HCT116 (cell line): ENCODE measurements around the gene IL1RAPL1. TPM values are rescaled to one million over a fixed set of nuclear protein-coding genes. Genes with fewer than 3 reads are reported as not detected.

Source experiments
- ATAC-seq: fragments of 200-7000 bp; cut with Tn5 transposase; 2 replicates; pipeline ENCODE4 v1.9.1; 2020; ENCODE audit warnings: mild to moderate bottlenecking, moderate library complexity
- BruUV-seq: library from RNA; stranded (reverse); fragments of 400-500 nt; replicated peaks from 2 replicates; lab custom pipeline; 2021; lab: Mats Ljungman, UMichigan
- CTCF ChIA-PET: fragments of 300-600 bp; sonication (Branson Sonifier 250); formaldehyde crosslinking; loops from one replicate; lab custom pipeline; 2021; ENCODE audit warnings: antibody characterized with exemption; lab: Charles Lee
- POLR2A ChIA-PET: fragments of 300-600, 350-600 bp; sonication (Branson Sonifier 250); formaldehyde crosslinking; loops from one replicate; lab custom pipeline; 2021; ENCODE audit warnings: antibody characterized with exemption; lab: Charles Lee
- RAD21 ChIA-PET, 2 experiments: fragments of 300-600 bp; sonication (Branson Sonifier 250); formaldehyde crosslinking; loops; one replicate each; lab custom pipeline; 2023; ENCODE audit warnings: low total read pairs in 2 of 2; ENCODE audit not compliant: uncharacterized antibody in 2 of 2, unreplicated experiment in 2 of 2, low non-redundant PET in 1 of 2; lab: Charles Lee
- DNase-seq: peaks from one replicate; pipeline ENCODE4 v3.0.0-alpha.2; 2010; ENCODE audit warnings: low read depth, low spot score
- H2AFZ ChIP-seq: fragments of 200-600 bp; shearing (Covaris generic), sonication (generic); 2 replicates; pipeline ENCODE4 v1.6.1; 2017; ENCODE audit warnings: low read depth, mixed run types, mixed read lengths, antibody characterized with exemption, low read length; ENCODE audit not compliant: poor library complexity, severe bottlenecking
- H3K27ac ChIP-seq: 2 replicates; pipeline ENCODE4 v1.5.1; 2012; ENCODE audit warnings: low read depth, low read length
- H3K27me3 ChIP-seq: fragments of 200-600 bp; sonication (generic); 2 replicates; pipeline ENCODE4 v1.6.1; 2016; ENCODE audit warnings: mixed run types, low read length, mixed read lengths; ENCODE audit not compliant: insufficient read depth
- H3K36me3 ChIP-seq, 2 experiments: fragments of 200-500 bp in 1 of 2; fragments of 200-600 bp in 1 of 2; sonication (Bioruptor generic) in 1 of 2; sonication (generic) in 1 of 2; 2 replicates each; pipeline versions ENCODE4 v1.5.1 to v1.6.1; 2014 to 2016; ENCODE audit warnings: low read length in 2 of 2, inconsistent platforms in 1 of 2, mixed read lengths in 1 of 2, mixed run types in 1 of 2; ENCODE audit not compliant: insufficient read depth in 2 of 2, control insufficient read depth in 1 of 2
- H3K4me1 ChIP-seq, 2 experiments: fragments of 200-600 bp in 1 of 2; sonication (generic) in 1 of 2; 2 replicates each; pipeline versions ENCODE4 v1.5.1 to v1.6.1; 2012 to 2017; ENCODE audit warnings: low read length in 2 of 2, inconsistent platforms in 1 of 2, mild to moderate bottlenecking in 1 of 2, mixed read lengths in 1 of 2, mixed run types in 1 of 2, moderate library complexity in 1 of 2; ENCODE audit not compliant: insufficient read depth in 2 of 2, control insufficient read depth in 1 of 2
- H3K4me2 ChIP-seq: fragments of 200-600 bp; sonication (generic); 2 replicates; pipeline ENCODE4 v1.6.1; 2017; ENCODE audit warnings: mixed run types, low read length, mixed read lengths
- H3K4me3 ChIP-seq, 2 experiments: fragments of 200-600 bp in 1 of 2; sonication (generic) in 1 of 2; replicated peaks in 1 of 2; 2 replicates each; pipeline ENCODE4 v1.5.1; 2011 to 2016; ENCODE audit warnings: low read length in 2 of 2, control low read depth in 1 of 2, low read depth in 1 of 2, mild to moderate bottlenecking in 1 of 2, mixed read lengths in 1 of 2, mixed run types in 1 of 2
- H3K79me2 ChIP-seq: fragments of 200-600 bp; sonication (generic); 2 replicates; pipeline ENCODE4 v1.6.1; 2017; ENCODE audit warnings: mild to moderate bottlenecking, mixed run types, low read length, moderate library complexity, mixed read lengths; ENCODE audit not compliant: insufficient read depth
- H3K9ac ChIP-seq: fragments of 200-600 bp; sonication (generic); 2 replicates; pipeline ENCODE4 v1.6.1; 2016; ENCODE audit warnings: low read length, mixed read lengths
- H3K9me2 ChIP-seq: fragments of 200-600 bp; sonication (generic), shearing (Covaris generic); 2 replicates; pipeline ENCODE4 v1.6.1; 2017; ENCODE audit warnings: mixed run types, mild to moderate bottlenecking, moderate library complexity; ENCODE audit not compliant: insufficient read depth
- H3K9me3 ChIP-seq, 2 experiments: fragments of 200-500 bp in 1 of 2; fragments of 200-600 bp in 1 of 2; sonication (Bioruptor generic) in 1 of 2; sonication (generic) in 1 of 2; 2 replicates each; pipeline ENCODE4 v1.6.1; 2014 to 2017; ENCODE audit warnings: low read length in 2 of 2, mixed read lengths in 2 of 2, inconsistent platforms in 1 of 2, low read depth in 1 of 2, mild to moderate bottlenecking in 1 of 2, mixed run types in 1 of 2, moderate library complexity in 1 of 2; ENCODE audit not compliant: control insufficient read depth in 1 of 2, insufficient read depth in 1 of 2
- H4K20me1 ChIP-seq: fragments of 200-600 bp; sonication (generic), shearing (Covaris generic); 2 replicates; pipeline ENCODE4 v1.6.1; 2017; ENCODE audit warnings: mixed run types, mild to moderate bottlenecking, moderate library complexity; ENCODE audit not compliant: insufficient read depth
- ELF1 ChIP-seq: IDR thresholded peaks from 2 replicates; pipeline ENCODE4 v1.6.1; 2012; ENCODE audit warnings: low read depth, borderline replicate concordance
- POLR2AphosphoS5 ChIP-seq: IDR thresholded peaks from 2 replicates; pipeline ENCODE4 v1.6.1; 2011; ENCODE audit warnings: mild to moderate bottlenecking, low read depth, low read length, moderate library complexity
- SIN3A ChIP-seq: IDR thresholded peaks from 2 replicates; pipeline ENCODE4 v1.6.1; 2012; ENCODE audit warnings: low read depth
- SP1 ChIP-seq: IDR thresholded peaks from 2 replicates; pipeline ENCODE4 v1.6.1; 2012; ENCODE audit warnings: low read depth
- SRF ChIP-seq: IDR thresholded peaks from 2 replicates; pipeline ENCODE4 v1.6.1; 2012; ENCODE audit warnings: low read depth
- TCF7L2 ChIP-seq: IDR thresholded peaks from 2 replicates; pipeline ENCODE4 v1.7.0; 2011; ENCODE audit warnings: borderline replicate concordance, inconsistent platforms; ENCODE audit not compliant: insufficient read depth, insufficient read length; ENCODE audit errors: extremely low read depth
- YY1 ChIP-seq: IDR thresholded peaks from 2 replicates; pipeline ENCODE4 v1.6.1; 2011; ENCODE audit warnings: low read length, low read depth, moderate library complexity, mild to moderate bottlenecking; ENCODE audit not compliant: insufficient replicate concordance; ENCODE audit errors: extremely low read depth
- ZNF274 ChIP-seq: fragments of 200-500 bp; sonication (Bioruptor generic); IDR thresholded peaks from 2 replicates; pipeline ENCODE4 v1.6.1; 2014; ENCODE audit warnings: mild to moderate bottlenecking, low read depth, low read length, inconsistent platforms
- intact Hi-C: fragments of 100-400 bp; cut with micrococcal nuclease; formaldehyde crosslinking; loops from 2 replicates; pipeline ENCODE4 v1.10.0; 2022
- total RNA-seq: library from RNA; stranded (reverse); gene quantifications from one replicate; pipeline ENCODE4 v1.2.1, GENCODE V29; 2021; ENCODE audit not compliant: unreplicated experiment
- TF ChIP-seq, protein P1 (sequence below): IDR thresholded peaks from 2 replicates; pipeline ENCODE4 v1.6.1; 2012
- TF ChIP-seq, protein P2 (sequence below): IDR thresholded peaks from 2 replicates; pipeline ENCODE4 v1.6.1; 2011; ENCODE audit warnings: mild to moderate bottlenecking, low read length, moderate library complexity; ENCODE audit not compliant: insufficient replicate concordance; ENCODE audit errors: extremely low read depth
- TF ChIP-seq, protein P3 (sequence below), 3 experiments: fragments of 200-600 bp in 1 of 3; sonication (generic) in 1 of 3; IDR thresholded peaks in 2 of 3; conservative IDR thresholded peaks in 1 of 3; 2 replicates each; pipeline ENCODE4 v1.5.1; 2012 to 2017; ENCODE audit warnings: low read depth in 2 of 3, low read length in 2 of 3, antibody characterized with exemption in 1 of 3, borderline replicate concordance in 1 of 3, control low read depth in 1 of 3, mild to moderate bottlenecking in 1 of 3, mixed read lengths in 1 of 3, mixed run types in 1 of 3, moderate library complexity in 1 of 3; ENCODE audit not compliant: insufficient read depth in 1 of 3
- TF ChIP-seq, protein P4 (sequence below): IDR thresholded peaks from 2 replicates; pipeline ENCODE4 v1.6.1; 2012; ENCODE audit warnings: low read depth
- TF ChIP-seq, protein P5 (sequence below): IDR thresholded peaks from 2 replicates; pipeline ENCODE4 v1.6.1; 2012

The IL1RAPL1 gene
- total RNA-seq, 1 experiment from 2014 or later: 2.8 TPM

DNA sequence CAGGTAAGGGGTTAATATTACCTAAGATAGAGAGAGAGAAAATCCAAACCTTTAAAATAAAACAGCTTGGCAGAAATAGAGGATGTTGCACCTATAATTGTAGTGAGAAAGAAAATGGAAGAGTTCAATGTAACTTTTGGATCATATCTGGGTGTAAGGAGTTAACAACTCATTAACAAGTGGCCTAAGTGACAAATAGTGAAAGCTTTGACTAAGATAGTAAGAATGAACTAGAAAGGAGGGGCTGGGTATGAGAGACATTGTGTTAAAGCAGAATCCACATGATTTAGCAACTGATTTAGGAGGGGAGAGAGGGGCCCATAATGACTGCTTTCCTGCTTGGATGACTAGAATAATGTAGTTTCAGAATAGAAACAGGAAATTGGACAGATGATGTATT, 761.0 kb downstream of the IL1RAPL1 start:
- no peak for TF ChIP-seq SRF
- TF ChIP-seq POLR2AphosphoS5: no peak
- no peak for TF ChIP-seq ZNF274
- TF ChIP-seq ELF1: no peak
- TF ChIP-seq, protein P1, sequence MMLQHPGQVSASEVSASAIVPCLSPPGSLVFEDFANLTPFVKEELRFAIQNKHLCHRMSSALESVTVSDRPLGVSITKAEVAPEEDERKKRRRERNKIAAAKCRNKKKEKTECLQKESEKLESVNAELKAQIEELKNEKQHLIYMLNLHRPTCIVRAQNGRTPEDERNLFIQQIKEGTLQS: no peak
- TF ChIP-seq, protein P2, sequence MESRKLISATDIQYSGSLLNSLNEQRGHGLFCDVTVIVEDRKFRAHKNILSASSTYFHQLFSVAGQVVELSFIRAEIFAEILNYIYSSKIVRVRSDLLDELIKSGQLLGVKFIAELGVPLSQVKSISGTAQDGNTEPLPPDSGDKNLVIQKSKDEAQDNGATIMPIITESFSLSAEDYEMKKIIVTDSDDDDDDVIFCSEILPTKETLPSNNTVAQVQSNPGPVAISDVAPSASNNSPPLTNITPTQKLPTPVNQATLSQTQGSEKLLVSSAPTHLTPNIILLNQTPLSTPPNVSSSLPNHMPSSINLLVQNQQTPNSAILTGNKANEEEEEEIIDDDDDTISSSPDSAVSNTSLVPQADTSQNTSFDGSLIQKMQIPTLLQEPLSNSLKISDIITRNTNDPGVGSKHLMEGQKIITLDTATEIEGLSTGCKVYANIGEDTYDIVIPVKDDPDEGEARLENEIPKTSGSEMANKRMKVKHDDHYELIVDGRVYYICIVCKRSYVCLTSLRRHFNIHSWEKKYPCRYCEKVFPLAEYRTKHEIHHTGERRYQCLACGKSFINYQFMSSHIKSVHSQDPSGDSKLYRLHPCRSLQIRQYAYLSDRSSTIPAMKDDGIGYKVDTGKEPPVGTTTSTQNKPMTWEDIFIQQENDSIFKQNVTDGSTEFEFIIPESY: no peak
- TF ChIP-seq, protein P3, sequence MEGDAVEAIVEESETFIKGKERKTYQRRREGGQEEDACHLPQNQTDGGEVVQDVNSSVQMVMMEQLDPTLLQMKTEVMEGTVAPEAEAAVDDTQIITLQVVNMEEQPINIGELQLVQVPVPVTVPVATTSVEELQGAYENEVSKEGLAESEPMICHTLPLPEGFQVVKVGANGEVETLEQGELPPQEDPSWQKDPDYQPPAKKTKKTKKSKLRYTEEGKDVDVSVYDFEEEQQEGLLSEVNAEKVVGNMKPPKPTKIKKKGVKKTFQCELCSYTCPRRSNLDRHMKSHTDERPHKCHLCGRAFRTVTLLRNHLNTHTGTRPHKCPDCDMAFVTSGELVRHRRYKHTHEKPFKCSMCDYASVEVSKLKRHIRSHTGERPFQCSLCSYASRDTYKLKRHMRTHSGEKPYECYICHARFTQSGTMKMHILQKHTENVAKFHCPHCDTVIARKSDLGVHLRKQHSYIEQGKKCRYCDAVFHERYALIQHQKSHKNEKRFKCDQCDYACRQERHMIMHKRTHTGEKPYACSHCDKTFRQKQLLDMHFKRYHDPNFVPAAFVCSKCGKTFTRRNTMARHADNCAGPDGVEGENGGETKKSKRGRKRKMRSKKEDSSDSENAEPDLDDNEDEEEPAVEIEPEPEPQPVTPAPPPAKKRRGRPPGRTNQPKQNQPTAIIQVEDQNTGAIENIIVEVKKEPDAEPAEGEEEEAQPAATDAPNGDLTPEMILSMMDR (IDR thresholded peaks at IDR 0.05 in 2 of 3, conservative IDR thresholded peaks at IDR 0.05 in 1 of 3; ENCODE audit: borderline replicate concordance in 1 of 3, insufficient read depth in 1 of 3, low read depth in 2 of 3, low read length in 2 of 3): no peak
- no peak for TF ChIP-seq SIN3A
- TF ChIP-seq SP1: no peak
- TF ChIP-seq, protein P4, sequence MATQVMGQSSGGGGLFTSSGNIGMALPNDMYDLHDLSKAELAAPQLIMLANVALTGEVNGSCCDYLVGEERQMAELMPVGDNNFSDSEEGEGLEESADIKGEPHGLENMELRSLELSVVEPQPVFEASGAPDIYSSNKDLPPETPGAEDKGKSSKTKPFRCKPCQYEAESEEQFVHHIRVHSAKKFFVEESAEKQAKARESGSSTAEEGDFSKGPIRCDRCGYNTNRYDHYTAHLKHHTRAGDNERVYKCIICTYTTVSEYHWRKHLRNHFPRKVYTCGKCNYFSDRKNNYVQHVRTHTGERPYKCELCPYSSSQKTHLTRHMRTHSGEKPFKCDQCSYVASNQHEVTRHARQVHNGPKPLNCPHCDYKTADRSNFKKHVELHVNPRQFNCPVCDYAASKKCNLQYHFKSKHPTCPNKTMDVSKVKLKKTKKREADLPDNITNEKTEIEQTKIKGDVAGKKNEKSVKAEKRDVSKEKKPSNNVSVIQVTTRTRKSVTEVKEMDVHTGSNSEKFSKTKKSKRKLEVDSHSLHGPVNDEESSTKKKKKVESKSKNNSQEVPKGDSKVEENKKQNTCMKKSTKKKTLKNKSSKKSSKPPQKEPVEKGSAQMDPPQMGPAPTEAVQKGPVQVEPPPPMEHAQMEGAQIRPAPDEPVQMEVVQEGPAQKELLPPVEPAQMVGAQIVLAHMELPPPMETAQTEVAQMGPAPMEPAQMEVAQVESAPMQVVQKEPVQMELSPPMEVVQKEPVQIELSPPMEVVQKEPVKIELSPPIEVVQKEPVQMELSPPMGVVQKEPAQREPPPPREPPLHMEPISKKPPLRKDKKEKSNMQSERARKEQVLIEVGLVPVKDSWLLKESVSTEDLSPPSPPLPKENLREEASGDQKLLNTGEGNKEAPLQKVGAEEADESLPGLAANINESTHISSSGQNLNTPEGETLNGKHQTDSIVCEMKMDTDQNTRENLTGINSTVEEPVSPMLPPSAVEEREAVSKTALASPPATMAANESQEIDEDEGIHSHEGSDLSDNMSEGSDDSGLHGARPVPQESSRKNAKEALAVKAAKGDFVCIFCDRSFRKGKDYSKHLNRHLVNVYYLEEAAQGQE: no peak
- no peak for TF ChIP-seq YY1
- TF ChIP-seq TCF7L2: no peak
- TF ChIP-seq, protein P5, sequence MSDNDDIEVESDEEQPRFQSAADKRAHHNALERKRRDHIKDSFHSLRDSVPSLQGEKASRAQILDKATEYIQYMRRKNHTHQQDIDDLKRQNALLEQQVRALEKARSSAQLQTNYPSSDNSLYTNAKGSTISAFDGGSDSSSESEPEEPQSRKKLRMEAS: no peak
- Histone ChIP-seq H3K27me3 (no peaks in the 10 kb centered on the region), H3K9ac (no peak overlapping the region), H4K20me1 (no peaks in the 10 kb centered on the region), H3K36me3 (no peaks in the 10 kb centered on the region), H2AFZ (no peak overlapping the region), H3K27ac (no peak overlapping the region), H3K79me2 (no peaks in the 10 kb centered on the region), H3K9me2 (no peaks in the 10 kb centered on the region), H3K4me2 (no peak overlapping the region), H3K4me3 (no peak overlapping the region), H3K9me3 (no peaks in the 10 kb centered on the region), H3K4me1 (no peaks in the 10 kb centered on the region)
- RAD21 ChIA-PET: no interaction called here
- no peak for DNase-seq
- no TSS peak for BruUV-seq
- CTCF ChIA-PET: no interaction called here
- ATAC-seq: no peak
- intact Hi-C loops: no loop called here
- POLR2A ChIA-PET: no interaction called here
